ENCODE data around the gene ITPRIPL2.

The ITPRIPL2 gene

DNA sequence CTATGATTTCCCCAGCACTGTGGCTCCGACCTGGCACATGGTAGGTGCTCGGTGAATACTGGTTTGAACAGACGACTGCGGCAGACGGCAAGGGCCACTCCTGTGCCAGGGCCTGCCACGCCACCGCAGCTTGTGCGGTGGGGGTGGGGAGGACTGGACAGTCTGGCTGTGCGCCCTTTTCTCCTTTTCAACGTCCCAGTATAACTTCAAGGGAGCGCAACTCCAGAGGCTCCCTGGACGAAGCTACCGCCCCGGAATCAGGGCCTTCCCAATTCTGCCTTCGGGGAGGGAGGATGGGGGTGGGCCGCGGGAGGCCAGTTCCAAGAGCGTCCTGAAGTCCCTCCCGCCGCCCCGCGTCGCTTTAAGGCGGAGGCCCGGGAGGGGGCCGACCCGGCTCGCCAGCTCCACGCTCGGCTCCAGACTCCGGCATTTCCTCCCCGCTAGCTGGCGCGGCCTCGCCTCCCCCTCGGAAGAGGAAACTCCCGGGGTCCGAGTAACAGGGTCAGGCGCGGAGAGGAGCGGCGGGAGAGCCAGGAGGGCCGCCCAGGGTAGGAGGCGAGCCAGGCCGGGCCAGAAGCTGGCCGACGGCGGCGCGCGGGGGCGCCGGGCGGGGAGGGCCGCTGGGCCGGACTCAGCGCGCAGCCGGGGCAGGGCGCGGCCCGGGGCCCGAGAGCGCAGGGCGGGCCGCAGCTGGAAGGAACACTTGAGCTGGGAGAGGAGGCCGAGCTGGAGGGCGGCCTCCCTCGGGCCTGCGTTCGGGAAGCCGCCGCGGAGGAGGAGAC, at the start of gene ITPRIPL2:
ITPRIPL2 (plus strand) TSS at position 388 of the 782 bp plus-strand sequence. CDS start 498 bp downstream, outside the sequence.
- no peak for DNase-seq

DNA sequence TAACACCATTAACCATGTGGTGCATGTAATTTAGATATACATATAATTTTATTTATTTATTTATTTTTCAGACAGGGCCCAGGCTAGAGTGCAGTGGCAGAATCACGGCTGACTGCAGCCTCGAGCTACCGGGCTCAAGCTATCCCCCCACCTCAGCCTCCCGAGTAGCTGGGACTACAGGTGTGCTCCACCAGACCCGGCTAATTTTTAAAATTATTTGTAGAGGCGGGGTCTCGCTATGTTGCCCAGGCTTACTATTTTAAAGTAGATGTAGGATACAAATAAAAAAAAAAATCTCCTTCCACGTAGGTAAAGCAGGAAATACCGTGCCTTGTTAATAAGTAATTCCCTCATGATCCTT, 46.8 kb upstream of the ITPRIPL2 start:
- no peak for DNase-seq

GRCh38 chr16:19067349-19068236, 46.2 kb upstream of the ITPRIPL2 start, which contains the start of gene COQ7:
COQ7 (plus strand) TSS chr16:19067614; CDS start chr16:19067665, 51 bp downstream.
- DNase-seq = peak; percentile 96

GRCh38 chr16:19068237-19068815, 45.4 kb upstream of the ITPRIPL2 start:
- DNase-seq = no peak

DNA sequence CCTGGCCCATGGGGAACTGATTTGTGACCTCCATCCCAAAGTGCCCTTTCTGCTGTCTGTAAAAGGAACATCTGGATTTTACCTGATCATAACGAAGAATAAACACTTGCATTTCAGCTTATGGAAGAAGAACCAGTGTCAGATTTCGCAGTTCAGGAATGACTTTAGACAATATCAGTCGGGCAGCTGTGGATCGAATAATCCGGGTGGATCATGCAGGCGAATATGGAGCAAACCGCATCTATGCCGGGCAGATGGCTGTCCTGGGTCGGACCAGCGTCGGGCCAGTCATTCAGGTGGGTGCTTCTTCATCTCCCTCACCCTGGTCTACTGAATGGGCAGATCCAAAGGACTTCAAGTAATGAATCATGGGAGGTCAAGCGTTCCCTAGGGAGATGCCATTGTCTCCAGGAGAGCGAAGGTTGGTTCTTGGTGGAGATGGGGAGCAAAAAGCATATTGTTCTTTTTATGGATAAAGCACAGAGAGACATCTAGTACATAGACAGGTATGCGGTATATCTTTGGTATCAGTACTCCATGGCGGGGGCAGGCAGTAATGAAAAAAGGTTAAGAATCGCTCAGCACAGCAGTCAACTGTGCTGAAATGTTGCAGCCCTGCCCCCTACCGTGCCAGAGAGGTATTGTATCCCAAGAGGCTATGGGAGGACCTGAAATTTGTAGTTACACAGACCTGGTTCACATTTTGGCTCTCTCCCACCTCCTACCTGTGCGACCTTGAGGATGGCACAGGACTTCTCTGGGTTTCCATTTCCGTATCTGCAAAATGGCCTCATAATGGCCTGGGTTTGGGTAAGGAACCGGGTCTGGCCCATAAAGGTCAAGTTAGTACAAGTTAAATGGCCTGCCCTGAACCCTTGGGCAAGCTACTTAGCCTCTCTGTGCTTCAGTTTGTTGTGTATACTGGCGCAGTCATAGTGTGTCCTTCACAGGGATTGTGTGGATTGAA, 41.7 kb upstream of the ITPRIPL2 start:
- peak; percentile 18 for DNase-seq

- DNase-seq = no peak
These were observed 40.4 kb upstream of the ITPRIPL2 start for GRCh38 chr16:19073344-19073743.

DNA sequence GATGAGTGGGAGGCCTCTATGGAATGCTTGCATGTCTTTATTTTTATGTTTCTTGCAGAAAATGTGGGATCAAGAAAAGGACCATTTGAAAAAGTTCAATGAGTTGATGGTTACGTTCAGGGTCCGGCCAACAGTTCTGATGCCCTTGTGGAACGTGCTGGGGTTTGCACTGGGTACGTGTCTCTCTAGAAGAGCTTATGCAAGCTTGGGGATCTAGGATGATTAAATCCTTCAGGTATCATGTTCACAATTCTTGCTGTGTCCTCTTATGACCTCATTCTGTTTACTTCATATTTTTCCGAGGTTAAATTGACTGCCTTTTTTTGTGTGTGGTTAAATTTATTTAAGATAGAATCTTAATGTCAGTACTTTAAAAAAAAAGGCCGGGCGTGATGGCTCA, 39.9 kb upstream of the ITPRIPL2 start:
- DNase-seq = no peak

DNA sequence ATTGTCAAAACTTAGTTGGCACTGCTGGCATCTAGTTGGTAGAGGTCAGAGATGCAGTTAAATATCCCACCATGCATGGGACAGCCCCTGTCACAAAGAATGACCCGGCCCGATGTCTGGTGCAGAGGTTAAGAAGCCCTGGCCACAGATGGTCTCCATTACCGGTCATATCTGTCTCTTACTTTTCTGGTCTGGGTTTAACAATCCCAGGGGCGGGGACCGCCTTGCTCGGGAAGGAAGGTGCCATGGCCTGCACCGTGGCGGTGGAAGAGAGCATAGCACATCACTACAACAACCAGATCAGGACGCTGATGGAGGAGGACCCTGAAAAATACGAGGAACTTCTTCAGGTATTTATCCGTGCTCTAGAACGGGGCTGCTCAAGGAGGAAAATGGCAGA, 38.3 kb upstream of the ITPRIPL2 start:
- no peak for DNase-seq

DNA sequence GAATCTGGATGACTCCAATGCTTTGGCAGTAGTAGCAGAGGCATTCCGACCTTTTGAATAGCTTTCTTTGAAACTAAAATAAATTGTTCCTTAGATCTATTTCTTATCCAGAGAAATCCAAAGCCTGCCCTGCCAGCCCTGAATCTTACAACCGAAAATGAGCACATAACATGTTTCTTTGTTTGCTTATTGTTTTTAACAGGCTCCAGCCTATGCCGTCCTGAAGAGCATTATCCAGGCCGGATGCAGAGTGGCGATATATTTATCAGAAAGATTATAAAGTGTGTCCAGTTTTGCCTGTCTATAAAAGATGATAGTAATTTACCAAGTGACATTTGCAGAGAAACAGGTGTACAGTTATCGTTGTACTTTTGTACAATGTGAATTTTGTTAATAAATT, 35.9 kb upstream of the ITPRIPL2 start:
- DNase-seq = no peak

DNA sequence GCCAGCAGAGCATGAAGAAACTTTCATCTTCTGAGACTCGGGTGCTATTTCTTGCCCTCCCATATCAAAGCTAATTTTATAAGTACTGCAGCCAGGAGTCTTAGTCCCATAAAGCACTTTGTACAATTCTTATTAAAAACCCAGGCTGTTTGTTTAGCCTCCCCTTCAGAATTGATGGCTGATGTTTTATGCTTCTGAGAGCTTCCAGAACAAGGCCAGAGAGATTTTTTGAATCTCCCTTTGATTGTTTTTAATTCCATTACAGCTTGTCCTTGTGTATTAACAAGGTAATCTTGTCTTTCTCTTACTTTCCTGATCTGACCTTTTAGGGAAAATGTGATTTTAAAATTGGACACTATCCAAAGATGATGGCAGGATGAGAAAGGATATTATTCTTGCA, 30.1 kb upstream of the ITPRIPL2 start:
- DNase-seq = no peak

GRCh38 chr16:19084139-19084538, 29.6 kb upstream of the ITPRIPL2 start:
- DNase-seq = no peak

DNA sequence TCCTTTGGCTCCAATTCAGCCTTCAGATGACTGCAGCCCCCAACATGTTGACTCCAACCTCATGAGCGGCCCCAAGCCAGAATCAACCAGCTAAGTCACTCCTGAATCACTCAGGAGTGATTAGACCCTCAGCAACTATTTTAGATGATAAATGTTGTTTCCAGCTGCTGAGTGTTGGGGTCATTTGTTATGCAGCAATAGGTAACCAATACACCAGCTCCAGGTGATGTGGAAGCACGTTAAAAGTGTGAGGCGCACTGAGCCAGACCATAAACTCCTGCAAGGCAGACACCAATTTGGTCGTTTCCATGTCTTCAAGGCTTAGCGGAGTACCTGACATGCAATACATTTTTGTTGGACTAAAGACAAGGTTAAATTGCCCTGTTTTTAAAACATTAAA, 28.9 kb upstream of the ITPRIPL2 start:
- DNase-seq = no peak

GRCh38 chr16:19085679-19086200, 28.0 kb upstream of the ITPRIPL2 start:
- DNase-seq = no peak

GRCh38 chr16:19086322-19087199, 27.2 kb upstream of the ITPRIPL2 start:
- DNase-seq = peak; percentile 65

DNA sequence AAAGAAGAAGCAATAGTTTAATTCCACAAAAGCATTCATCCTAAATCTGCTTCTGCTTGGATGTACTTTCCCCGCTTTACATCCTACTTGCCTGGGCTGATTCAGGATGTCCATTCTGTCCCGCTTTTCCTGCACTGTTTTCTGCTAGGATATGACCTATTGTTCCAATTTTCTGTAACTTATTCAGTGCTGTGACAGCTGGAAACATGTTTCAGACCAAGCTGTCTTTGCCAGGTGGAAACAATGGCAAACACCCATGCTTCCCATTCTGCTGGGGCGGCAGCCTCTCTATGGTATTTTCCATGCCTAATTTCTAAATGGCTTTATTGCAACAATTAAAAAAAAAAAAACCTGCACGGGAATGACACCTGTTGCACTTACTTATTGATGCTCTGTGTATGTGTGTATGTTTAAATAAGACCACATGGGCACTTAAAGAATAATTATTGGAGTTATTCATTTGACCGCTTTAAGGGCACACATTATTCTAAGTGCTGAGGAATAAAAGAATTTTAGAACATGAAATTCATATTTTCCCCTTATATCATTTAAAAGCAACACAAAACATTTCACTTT, 25.3 kb upstream of the ITPRIPL2 start:
- DNase-seq = no peak

DNA sequence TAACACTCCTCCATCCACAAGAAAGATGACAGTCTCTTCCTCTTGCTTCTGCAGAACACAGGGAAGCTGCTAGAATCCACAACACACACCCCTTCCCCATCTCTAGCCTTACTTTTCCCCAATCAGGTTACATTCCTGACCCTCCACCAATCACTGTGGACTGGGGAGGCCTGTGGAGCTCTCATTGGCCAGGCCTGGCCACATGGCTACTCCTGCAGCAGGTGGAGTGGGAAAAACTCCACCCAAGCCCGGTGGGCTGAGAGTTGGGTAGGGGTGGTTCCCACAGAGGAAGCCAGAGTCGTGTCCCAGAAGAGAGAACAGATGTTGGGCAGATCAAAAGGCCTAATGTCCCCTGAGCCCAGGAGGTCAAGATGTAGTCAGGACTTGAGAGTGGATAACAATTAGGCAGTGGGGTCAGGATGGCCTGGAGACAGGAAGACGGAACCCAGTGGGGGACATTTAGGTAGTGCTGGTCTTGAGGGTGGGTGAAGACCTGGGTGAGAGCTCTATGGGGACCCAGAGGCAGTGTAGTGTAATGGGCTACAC, 24.3 kb upstream of the ITPRIPL2 start:
- no peak for DNase-seq

DNA sequence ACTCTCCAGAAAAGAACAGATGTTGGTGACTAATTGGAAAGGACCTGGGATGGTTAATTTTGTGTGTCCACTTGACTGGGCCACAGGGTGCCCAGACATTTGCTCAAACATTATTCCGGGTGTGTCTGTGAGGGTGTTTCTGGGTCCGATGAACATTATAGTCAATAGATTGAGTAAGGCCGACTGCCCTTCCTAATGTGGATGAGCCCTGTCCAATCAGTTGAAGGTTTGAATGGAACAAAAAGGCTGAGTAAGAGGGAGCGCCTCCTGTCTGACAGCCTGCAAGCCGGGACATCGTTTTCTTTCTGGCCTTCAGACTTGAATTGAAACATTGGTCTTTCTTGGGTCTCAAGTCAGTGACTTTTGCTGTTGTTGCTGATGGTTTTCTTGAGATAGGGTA, 22.8 kb upstream of the ITPRIPL2 start:
- DNase-seq = no peak

GRCh38 chr16:19092653-19093410, 20.9 kb upstream of the ITPRIPL2 start:
- no peak for DNase-seq

All from activated effector memory CD4-positive, alpha-beta T cell treated with Interleukin-2 at 50 U/mL for 16 hours (primary cell).